HepG2 (cell line): ENCODE results near the gene ACSL6. TPM values are rescaled to one million over a fixed set of nuclear protein-coding genes. Genes with fewer than 3 reads are reported as not detected.

Source experiments
- ATAC-seq: fragments of 200-7000 bp; cut with Tn5 transposase; 3 replicates; pipeline ENCODE4 v1.9.1; 2020; ENCODE audit warnings: mild to moderate bottlenecking, moderate library complexity
- BruUV-seq: library from RNA; stranded (reverse); fragments of 400-500 nt; replicated peaks from 2 replicates; lab custom pipeline; 2021; lab: Mats Ljungman, UMichigan
- CTCF ChIA-PET: fragments of 300-600 bp; formaldehyde crosslinking; extraction: SDS; loops from one replicate; lab custom pipeline; 2021; ENCODE audit warnings: low total read pairs, inconsistent platforms, low intra/inter-chr PET ratio; lab: Yijun Ruan, JAX
- POLR2A ChIA-PET: fragments of 350-600 bp; sonication (Branson Sonifier 250); formaldehyde crosslinking; loops from one replicate; lab custom pipeline; 2020; ENCODE audit warnings: antibody characterized with exemption, inconsistent platforms; lab: Yijun Ruan, JAX
- DNase-seq: peaks from one replicate; pipeline ENCODE4 v3.0.0-alpha.2; 2015; ENCODE audit warnings: low spot score
- FAIRE-seq: peaks from 3 replicates; lab custom pipeline; 2011; peaks lifted over from hg19 to GRCh38; lab: Jason Lieb, UNC
- H2AFZ ChIP-seq: one replicate; pipeline ENCODE4 v1.6.1; 2011; ENCODE audit warnings: low read length, inconsistent platforms
- H3K27ac ChIP-seq: fragments of 300-600 bp; 3 replicates; pipeline ENCODE4 v1.8.0; 2011; ENCODE audit warnings: mixed run types, mild to moderate bottlenecking, mixed read lengths, low read length, inconsistent platforms; ENCODE audit not compliant: insufficient read depth; ENCODE audit errors: extremely low read length
- H3K27me3 ChIP-seq, 2 experiments: fragments of 200-600 bp in 1 of 2; 2 replicates in 1 of 2; 3 replicates in 1 of 2; pipeline versions ENCODE4 v1.6.0 to v1.8.0; 2011; ENCODE audit warnings: low read length in 2 of 2, mild to moderate bottlenecking in 2 of 2, moderate library complexity in 2 of 2, inconsistent platforms in 1 of 2; ENCODE audit not compliant: insufficient read depth in 2 of 2, control insufficient read depth in 1 of 2
- H3K36me3 ChIP-seq, 2 experiments: fragments of 200-600 bp in 1 of 2; replicated peaks in 1 of 2; 2 replicates in 1 of 2; 3 replicates in 1 of 2; pipeline versions ENCODE4 v1.5.1 to v1.8.0; 2011; ENCODE audit warnings: low read length in 2 of 2, inconsistent platforms in 1 of 2; ENCODE audit not compliant: insufficient read depth in 2 of 2, control insufficient read depth in 1 of 2
- H3K4me1 ChIP-seq: 2 replicates; pipeline ENCODE4 v1.5.1; 2012; ENCODE audit warnings: low read length, inconsistent platforms; ENCODE audit not compliant: insufficient read depth
- H3K4me2 ChIP-seq: 2 replicates; pipeline ENCODE4 v1.6.0; 2011; ENCODE audit warnings: low read depth, low read length, inconsistent platforms
- H3K4me3 ChIP-seq, 3 experiments: fragments of 200-600 bp in 1 of 3; sonication (generic), shearing (Covaris generic) in 1 of 3; replicated peaks in 1 of 3; 2 replicates each; pipeline ENCODE4 v1.5.1; 2011 to 2016; ENCODE audit warnings: low read length in 3 of 3, inconsistent platforms in 2 of 3, low read depth in 2 of 3, mild to moderate bottlenecking in 2 of 3, control low read depth in 1 of 3, mixed read lengths in 1 of 3; ENCODE audit not compliant: insufficient read depth in 1 of 3
- H3K79me2 ChIP-seq: one replicate; pipeline ENCODE4 v1.6.1; 2011; ENCODE audit warnings: low read length, inconsistent platforms; ENCODE audit not compliant: insufficient read depth
- H3K9ac ChIP-seq: 2 replicates; pipeline ENCODE4 v1.6.0; 2011; ENCODE audit warnings: mild to moderate bottlenecking, low read depth, low read length, inconsistent platforms; ENCODE audit not compliant: insufficient read depth
- H3K9me3 ChIP-seq: 2 replicates; pipeline ENCODE4 v1.5.1; 2012; ENCODE audit warnings: mild to moderate bottlenecking, low read length
- H4K20me1 ChIP-seq: 2 replicates; pipeline ENCODE4 v1.6.0; 2011; ENCODE audit warnings: inconsistent platforms, mild to moderate bottlenecking, low read length, moderate library complexity; ENCODE audit not compliant: insufficient read depth
- ADNP ChIP-seq: sonication (generic); formaldehyde crosslinking; IDR thresholded peaks from 2 replicates; pipeline ENCODE4 v1.4.0; 2020; ENCODE audit warnings: missing genetic modification reagents
- CBX2 ChIP-seq, 2 experiments: fragments of 200-600 bp in 1 of 2; sonication (generic); formaldehyde crosslinking in 1 of 2; IDR thresholded peaks; 2 replicates each; pipeline versions ENCODE4 v1.7.0 to v1.8.1; 2018 to 2022; ENCODE audit warnings: low read depth in 2 of 2, low read length in 1 of 2, mild to moderate bottlenecking in 1 of 2, missing genetic modification reagents in 1 of 2
- CENPT ChIP-seq: sonication (generic); formaldehyde crosslinking; IDR thresholded peaks from 2 replicates; pipeline ENCODE4 v1.8.0; 2022; ENCODE audit warnings: low read depth, mild to moderate bottlenecking, moderate library complexity, missing genetic modification reagents
- EP300 ChIP-seq, 3 experiments: sonication (generic) in 1 of 3; formaldehyde crosslinking in 1 of 3; IDR thresholded peaks; 2 replicates each; pipeline versions ENCODE4 v1.5.1 to v1.6.1; 2011 to 2020; ENCODE audit warnings: low read depth in 2 of 3, low read length in 2 of 3, borderline replicate concordance in 1 of 3, improper control_type of control experiment in 1 of 3, mild to moderate bottlenecking in 1 of 3, missing genetic modification reagents in 1 of 3, moderate library complexity in 1 of 3
- FOXK1 ChIP-seq: sonication (generic); formaldehyde crosslinking; IDR thresholded peaks from 2 replicates; pipeline ENCODE4 v1.4.0; 2020; ENCODE audit warnings: low read depth, missing genetic modification reagents, borderline replicate concordance
- GTF2F1 ChIP-seq: fragments of 150-350 bp; IDR thresholded peaks from 2 replicates; pipeline ENCODE4 v1.6.1; 2014; ENCODE audit warnings: low read length
- HBP1 ChIP-seq: IDR thresholded peaks from 2 replicates; pipeline ENCODE4 v1.6.1; 2016; ENCODE audit warnings: low read depth, control low read depth
- HOXA7 ChIP-seq: sonication (generic); formaldehyde crosslinking; IDR thresholded peaks from 2 replicates; pipeline ENCODE4 v1.8.1; 2022; ENCODE audit warnings: mild to moderate bottlenecking, missing genetic modification reagents, moderate library complexity
- KLF9 ChIP-seq: IDR thresholded peaks from 2 replicates; pipeline ENCODE4 v1.6.1; 2016; ENCODE audit warnings: low read depth
- MLX ChIP-seq: IDR thresholded peaks from 2 replicates; pipeline ENCODE4 v1.6.1; 2016
- NFIB ChIP-seq: sonication (generic); formaldehyde crosslinking; IDR thresholded peaks from 2 replicates; pipeline ENCODE4 v1.9.0; 2021; ENCODE audit warnings: missing genetic modification reagents, mild to moderate bottlenecking, borderline replicate concordance
- NR2F1 ChIP-seq, 2 experiments: fragments of 450-650 bp in 1 of 2; formaldehyde crosslinking in 1 of 2; IDR thresholded peaks; 2 replicates each; pipeline versions ENCODE4 v1.5.0 to v1.6.1; 2016 to 2020; ENCODE audit warnings: mild to moderate bottlenecking in 1 of 2, missing compliant biosample characterization in 1 of 2, missing genetic modification reagents in 1 of 2, moderate library complexity in 1 of 2
- RFX1 ChIP-seq: fragments of 450-650 bp; IDR thresholded peaks from 2 replicates; pipeline ENCODE4 v1.6.1; 2017
- TRIM22 ChIP-seq: fragments of 450-650 bp; IDR thresholded peaks from 2 replicates; pipeline ENCODE4 v1.6.1; 2017
- ZKSCAN1 ChIP-seq: fragments of 150-350 bp; IDR thresholded peaks from 2 replicates; pipeline ENCODE4 v1.6.1; 2014; ENCODE audit warnings: low read length
- ZNF24 ChIP-seq: fragments of 450-650 bp; IDR thresholded peaks from 2 replicates; pipeline ENCODE4 v1.6.1; 2017; ENCODE audit warnings: antibody characterized with exemption, mild to moderate bottlenecking
- WGBS: methylation state at CpG from one replicate; pipeline ENCODE4 v1.1.6; 2017; ENCODE audit warnings: low lambda C conversion rate; 5-methylcytosine and 5-hydroxymethylcytosine counted together
- in situ Hi-C: cut with HindIII; loops from 2 replicates; pipeline ENCODE4 v1.10.0; 2017; ENCODE audit warnings: low pct_unique_long_range_greater_than_20kb; ENCODE audit not compliant: extremely low pct_ligation_motif_present
- intact Hi-C: fragments of 100-400 bp; cut with micrococcal nuclease; formaldehyde crosslinking; loops from one replicate; pipeline ENCODE4 v1.10.0; 2022; ENCODE audit not compliant: unreplicated experiment
- polyA plus RNA-seq, 8 experiments: library from polyadenylated mRNA; depleted of rRNA in 3 of 8; stranded (reverse) in 7 of 8; unstranded in 1 of 8; fragments of >200 nt; fragmentation: Illumina TruSeq in 4 of 8; extraction: Trizol in 4 of 8; gene quantifications; 2 replicates each; pipeline versions ENCODE4 v1.2.1 to v1.2.3, GENCODE V29; 2011 to 2016; ENCODE audit warnings: low read depth in 4 of 8, missing spikeins in 1 of 8, mixed read lengths in 1 of 8; ENCODE audit not compliant: insufficient read depth in 1 of 8
- total RNA-seq, 5 experiments: library from RNA; depleted of rRNA; stranded (reverse); fragments of >200 nt; fragmentation: Illumina TruSeq; extraction: Trizol; gene quantifications; 2 replicates each; pipeline ENCODE4 v1.2.3, GENCODE V29; 2016; ENCODE audit warnings: low read depth in 1 of 5
- TF ChIP-seq, protein P1 (sequence below): sonication (generic); formaldehyde crosslinking; IDR thresholded peaks from 2 replicates; pipeline ENCODE4 v1.5.0; 2020; ENCODE audit warnings: missing genetic modification reagents

Gene ACSL6
- total and polyA plus RNA-seq, 2 of the 13 experiments (the other 11 are each of a cell fraction or from before 2014, with no cell fraction given): 3.7 to 3.8 TPM

- no peak for FAIRE-seq
Measured at GRCh38 chr5:132054697-132055440, 43.4 kb upstream of the ACSL6 start.

More at GRCh38 chr5:132054697-132055440, 43.4 kb upstream of the ACSL6 start:
- Histone ChIP-seq H4K20me1 (no peaks in the 10 kb centered on the region), H3K4me3 (no peak overlapping the region), H2AFZ (no peak overlapping the region), H3K79me2 (no peaks in the 10 kb centered on the region), H3K9me3 (no peaks in the 10 kb centered on the region), H3K36me3 (no peaks in the 10 kb centered on the region), H3K27ac (no peak overlapping the region), H3K4me2 (no peak overlapping the region), H3K4me1 (no peaks in the 10 kb centered on the region), H3K27me3 (peaks cover 3 to 31% of the 10 kb centered on the region in 2 experiments; a peak in 3 of 5 replicates), H3K9ac (no peak overlapping the region)
- intact Hi-C loops: no loop called here
- ATAC-seq: no peak
- TF ChIP-seq ZKSCAN1: no peak
- TF ChIP-seq HOXA7 (CRISPR knock-in tag): no peak
- no peak for TF ChIP-seq ADNP (CRISPR knock-in tag)
- TF ChIP-seq NR2F1 (CRISPR knock-in tag; IDR thresholded peaks at IDR 0.05): no peak
- TF ChIP-seq FOXK1 (CRISPR knock-in tag): no peak
- TF ChIP-seq, protein P1, sequence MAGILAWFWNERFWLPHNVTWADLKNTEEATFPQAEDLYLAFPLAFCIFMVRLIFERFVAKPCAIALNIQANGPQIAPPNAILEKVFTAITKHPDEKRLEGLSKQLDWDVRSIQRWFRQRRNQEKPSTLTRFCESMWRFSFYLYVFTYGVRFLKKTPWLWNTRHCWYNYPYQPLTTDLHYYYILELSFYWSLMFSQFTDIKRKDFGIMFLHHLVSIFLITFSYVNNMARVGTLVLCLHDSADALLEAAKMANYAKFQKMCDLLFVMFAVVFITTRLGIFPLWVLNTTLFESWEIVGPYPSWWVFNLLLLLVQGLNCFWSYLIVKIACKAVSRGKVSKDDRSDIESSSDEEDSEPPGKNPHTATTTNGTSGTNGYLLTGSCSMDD (CRISPR knock-in tag): no peak
- no peak for TF ChIP-seq MLX (CRISPR knock-in tag)
- no peak for TF ChIP-seq GTF2F1
- no peak for TF ChIP-seq NFIB (CRISPR knock-in tag)
- TF ChIP-seq HBP1 (CRISPR knock-in tag): no peak
- no peak for TF ChIP-seq KLF9
- TF ChIP-seq RFX1: no peak
- TF ChIP-seq CBX2 (IDR thresholded peaks at IDR 0.05; ENCODE audit: low read depth, low read length): no peak
- TF ChIP-seq CBX2 (CRISPR knock-in tag; IDR thresholded peaks at IDR 0.05; ENCODE audit: low read depth): no peak
- no peak for TF ChIP-seq CENPT (CRISPR knock-in tag)
- no peak for TF ChIP-seq EP300 (IDR thresholded peaks at IDR 0.05; ENCODE audit: low read depth in 2 of 2, low read length in 2 of 2)
- no peak for TF ChIP-seq EP300 (CRISPR knock-in tag; IDR thresholded peaks at IDR 0.05; ENCODE audit: borderline replicate concordance)
- TF ChIP-seq ZNF24: no peak
- TF ChIP-seq TRIM22: no peak
- WGBS: 8% methylated on average over 7 of the region's 9 CpGs
- in situ Hi-C loops: no loop called here
- BruUV-seq: no TSS peak
- CTCF ChIA-PET: no interaction called here
- no peak for DNase-seq
- POLR2A ChIA-PET: no interaction called here
